COR-L47 (cell line): ENCODE measurements around the gene TNNI3.
"Not testable (repeated sequence)": the region's sequence is repeated elsewhere in the genome, so short reads cannot be mapped to it uniquely, and the experiment has no call there.

Experiments used
- DNase-seq: peaks from one replicate; lab custom pipeline; 2025; lab: John Stamatoyannopoulos, UW

The TNNI3 gene

DNA sequence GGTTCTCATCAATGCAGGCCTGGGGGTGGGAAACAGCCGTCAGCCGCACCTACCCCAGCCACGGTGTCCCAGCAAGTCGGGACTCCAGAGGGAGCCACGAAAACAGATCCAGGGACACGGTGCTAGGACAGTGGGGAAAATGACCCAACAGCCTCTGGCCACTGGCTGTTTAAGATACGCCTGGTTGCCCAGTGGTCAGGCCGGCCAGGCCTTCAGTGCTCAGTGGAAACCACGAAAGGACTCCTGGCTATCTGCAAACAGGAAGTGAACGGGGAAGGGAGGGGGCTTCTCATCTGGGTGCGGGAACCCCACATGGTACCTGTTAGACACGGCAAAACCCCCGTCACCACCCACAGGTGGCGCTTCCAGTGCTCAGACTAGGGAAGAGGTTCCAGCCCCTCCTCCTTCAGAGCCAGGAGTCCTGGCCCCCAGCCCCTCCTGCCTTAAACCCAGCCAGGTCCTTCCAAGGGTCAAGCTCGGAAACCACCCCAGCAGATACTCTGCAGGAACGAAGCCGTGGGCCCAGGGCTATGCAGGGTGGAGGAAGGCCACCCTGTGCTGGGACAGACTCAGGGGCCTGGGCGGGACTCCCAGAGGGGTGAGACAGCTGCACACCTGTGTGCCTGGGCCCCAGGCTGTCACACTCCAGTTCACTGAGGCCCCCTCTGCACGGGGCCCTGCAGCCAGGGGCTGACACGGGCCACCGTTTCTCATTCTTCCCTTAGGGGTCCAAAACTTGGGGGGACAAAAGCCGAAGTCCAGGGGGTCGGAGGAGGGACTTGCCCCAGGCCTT, 44.6 kb downstream of the TNNI3 start:
- DNase-seq, result no peak

DNA sequence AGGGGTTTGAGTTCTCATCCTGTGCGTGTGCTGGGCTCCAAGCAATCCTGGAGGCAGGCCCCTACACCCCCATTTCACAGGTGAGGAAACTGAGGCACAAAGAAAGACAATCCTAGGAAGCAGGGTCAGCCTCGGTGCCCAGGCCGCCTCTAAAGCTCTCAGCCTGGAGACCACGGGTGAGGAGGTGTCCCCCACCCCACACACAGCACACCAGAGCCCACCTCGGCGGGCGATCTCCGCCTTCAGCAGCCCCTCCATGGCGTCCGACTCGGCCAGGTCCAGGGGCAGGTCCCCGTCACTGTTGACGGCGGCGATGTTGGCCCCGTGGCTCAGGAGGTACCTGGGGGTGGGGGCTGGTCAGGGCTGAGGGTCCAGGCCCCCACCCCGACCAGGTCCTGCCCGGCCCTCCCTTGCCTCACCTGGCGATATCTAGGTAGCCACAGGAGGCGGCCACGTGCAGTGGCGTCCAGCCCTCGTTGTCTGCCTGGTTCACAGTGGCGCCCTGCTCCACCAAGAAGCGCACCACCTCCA, 45.2 kb downstream of the TNNI3 start:
- no peak for DNase-seq

- DNase-seq, result no peak
Measured at GRCh38 chr19:55111238-55111831, 46.2 kb downstream of the TNNI3 start.

DNA sequence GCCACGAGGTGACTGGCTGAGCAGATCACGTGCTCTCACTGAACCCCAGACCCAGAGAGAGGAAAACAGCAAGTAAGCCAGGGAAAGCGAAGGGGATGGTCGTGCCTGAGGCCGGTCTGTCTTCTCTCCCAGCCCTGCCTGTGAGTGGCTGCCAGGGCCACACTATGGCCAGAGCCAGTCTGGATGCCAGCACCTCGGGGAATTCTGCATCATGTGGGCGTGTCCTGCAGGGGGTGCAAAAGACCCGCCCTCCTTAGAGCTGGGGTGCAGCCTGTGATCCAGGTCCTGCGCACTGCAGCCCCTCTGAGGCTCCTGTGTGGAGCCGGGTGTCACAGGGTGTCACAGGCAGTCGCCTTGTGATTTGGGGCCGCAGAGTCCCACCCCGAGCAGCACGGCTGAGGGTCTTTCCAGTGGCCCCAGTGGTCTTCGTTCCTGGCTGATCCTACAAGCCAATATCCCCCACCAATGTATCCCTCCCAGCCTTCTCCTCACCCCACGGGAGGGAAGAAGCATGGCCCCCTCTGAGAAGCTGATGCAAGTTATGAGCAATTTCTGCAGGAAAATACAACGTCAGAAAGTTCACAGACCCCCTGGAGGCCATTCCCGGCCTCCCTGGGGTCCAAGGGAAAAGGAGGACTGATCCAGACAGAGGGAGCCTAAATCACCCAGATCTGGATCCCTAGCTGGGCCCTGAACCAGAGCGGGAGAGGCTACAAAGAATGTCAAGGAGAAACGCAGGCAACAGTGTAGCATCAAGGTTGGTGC, 47.8 kb downstream of the TNNI3 start:
- DNase-seq, result no peak

DNA sequence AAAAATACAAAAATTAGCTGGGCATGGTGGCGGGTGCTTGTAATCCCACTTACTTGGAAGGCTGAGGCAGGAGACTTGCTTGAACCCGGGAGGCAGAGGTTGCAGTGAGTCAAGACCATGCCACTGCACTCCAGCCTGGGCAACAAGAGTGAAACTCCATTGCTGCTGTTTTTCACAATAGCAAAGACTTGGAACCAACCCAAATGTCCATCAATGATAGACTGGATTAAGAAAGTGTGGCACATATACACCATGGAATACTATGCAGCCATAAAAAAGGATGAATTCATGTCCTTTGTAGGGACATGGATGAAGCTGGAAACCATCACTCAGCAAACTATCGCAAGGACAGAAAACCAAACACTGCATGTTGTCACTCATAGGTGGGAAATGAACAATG, 50.3 kb downstream of the TNNI3 start:
- DNase-seq, result not testable (repeated sequence)

GRCh38 chr19:55106591-55106990, 50.9 kb downstream of the TNNI3 start:
- no peak for DNase-seq

- no peak for DNase-seq
Measured at GRCh38 chr19:55105237-55105636, 52.3 kb downstream of the TNNI3 start.

GRCh38 chr19:55103190-55103589, 54.3 kb downstream of the TNNI3 start:
- DNase-seq, result no peak
